ENCODE measurements around the gene NDST1.

Gene NDST1

DNA sequence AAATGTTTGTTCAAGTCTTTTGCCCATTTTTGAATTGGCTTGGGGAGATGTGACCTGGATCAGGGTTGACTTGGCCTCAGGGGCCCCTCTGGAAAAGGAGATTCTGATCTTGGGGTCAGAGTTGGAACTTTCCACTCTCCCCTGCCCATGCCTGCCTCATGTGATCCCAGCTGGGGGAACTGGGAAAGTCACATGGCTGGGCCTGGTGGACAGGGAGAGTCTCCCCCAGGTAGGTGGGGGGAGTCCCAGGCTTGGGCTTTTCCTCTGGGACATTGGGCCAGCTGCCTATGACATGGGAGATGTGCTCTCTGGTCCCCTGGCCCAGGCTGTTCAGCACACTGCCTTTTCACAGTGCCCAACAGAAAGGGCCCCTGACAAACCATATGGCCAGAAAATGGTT, 60.7 kb downstream of the NDST1 start:
- H3K27ac ChIP-seq (ENCODE audit: low read length), result no peak overlapping the region
- H3K9ac ChIP-seq (ENCODE audit: low read length), result no peak overlapping the region
- no peaks in the 10 kb centered on the region for H3K9me3 ChIP-seq (ENCODE audit: control insufficient read depth, low read depth, low read length)
- no peak overlapping the region for H3K4me3 ChIP-seq (ENCODE audit: low read length)
- no peaks in the 10 kb centered on the region for H3K27me3 ChIP-seq (ENCODE audit: control insufficient read depth, insufficient read depth, low read length)
- no peaks in the 10 kb centered on the region for H3K4me1 ChIP-seq (ENCODE audit: control insufficient read depth, low read depth, low read length)
- no peaks in the 10 kb centered on the region for H3K36me3 ChIP-seq (ENCODE audit: control insufficient read depth, low read depth, low read length)

DNA sequence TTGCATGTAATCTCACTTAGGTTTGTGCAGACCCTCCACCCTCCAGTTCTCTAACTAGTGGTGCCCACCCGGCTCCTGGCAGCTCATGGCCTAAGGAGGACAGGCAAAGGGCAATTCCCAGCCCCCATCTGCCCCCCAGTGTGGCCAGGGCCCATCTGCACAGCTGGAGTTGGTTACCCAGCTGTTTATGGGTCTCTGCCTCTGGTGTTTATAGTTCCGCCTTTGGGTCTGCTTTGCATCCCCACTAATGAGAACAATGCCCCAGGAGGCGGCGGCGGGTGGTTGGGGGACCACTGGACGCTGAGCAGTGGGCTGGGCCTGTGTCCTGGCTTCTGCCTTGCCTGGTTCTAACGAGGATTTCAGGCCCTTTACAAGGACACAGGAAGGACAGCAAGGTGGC, 62.4 kb downstream of the NDST1 start:
- H3K9me3 ChIP-seq (ENCODE audit: control insufficient read depth, low read depth, low read length), result no peaks in the 10 kb centered on the region
- H3K4me1 ChIP-seq (ENCODE audit: control insufficient read depth, low read depth, low read length), result no peaks in the 10 kb centered on the region
- H3K27me3 ChIP-seq (ENCODE audit: control insufficient read depth, insufficient read depth, low read length), result no peaks in the 10 kb centered on the region
- no peak overlapping the region for H3K27ac ChIP-seq (ENCODE audit: low read length)
- H3K4me3 ChIP-seq (ENCODE audit: low read length), result no peak overlapping the region
- H3K9ac ChIP-seq (ENCODE audit: low read length), result no peak overlapping the region
- no peaks in the 10 kb centered on the region for H3K36me3 ChIP-seq (ENCODE audit: control insufficient read depth, low read depth, low read length)

DNA sequence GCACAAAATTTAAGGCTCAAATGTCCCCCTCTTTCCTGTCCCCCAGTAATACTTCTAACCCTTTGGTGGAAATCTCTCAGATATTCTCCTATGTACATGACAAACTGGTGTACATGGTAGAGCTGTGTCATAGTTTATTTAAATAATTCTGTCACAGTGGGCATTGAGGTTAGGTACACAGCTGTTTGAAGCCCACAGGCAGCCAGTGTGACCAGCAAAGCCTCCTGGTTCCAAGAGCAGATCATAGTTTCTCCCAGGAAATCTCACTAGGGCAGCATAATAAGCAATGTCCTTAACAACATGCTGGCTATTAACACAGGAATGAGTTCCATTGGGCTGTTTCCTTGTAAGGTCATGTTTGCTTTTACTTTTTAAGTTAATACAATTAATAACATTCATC, 63.9 kb downstream of the NDST1 start:
- Histone ChIP-seq H3K4me3 (ENCODE audit: low read length) (no peak overlapping the region), H3K27ac (ENCODE audit: low read length) (no peak overlapping the region), H3K36me3 (ENCODE audit: control insufficient read depth, low read depth, low read length) (no peaks in the 10 kb centered on the region), H3K9ac (ENCODE audit: low read length) (no peak overlapping the region), H3K27me3 (ENCODE audit: control insufficient read depth, insufficient read depth, low read length) (no peaks in the 10 kb centered on the region), H3K4me1 (ENCODE audit: control insufficient read depth, low read depth, low read length) (no peaks in the 10 kb centered on the region), H3K9me3 (ENCODE audit: control insufficient read depth, low read depth, low read length) (no peaks in the 10 kb centered on the region)

- Histone ChIP-seq H3K4me1 (ENCODE audit: control insufficient read depth, low read depth, low read length) (no peaks in the 10 kb centered on the region), H3K27me3 (ENCODE audit: control insufficient read depth, insufficient read depth, low read length) (no peaks in the 10 kb centered on the region), H3K4me3 (ENCODE audit: low read length) (no peak overlapping the region), H3K9me3 (ENCODE audit: control insufficient read depth, low read depth, low read length) (no peaks in the 10 kb centered on the region), H3K9ac (ENCODE audit: low read length) (no peak overlapping the region), H3K36me3 (ENCODE audit: control insufficient read depth, low read depth, low read length) (no peaks in the 10 kb centered on the region), H3K27ac (ENCODE audit: low read length) (no peak overlapping the region)
These were observed 65.3 kb downstream of the NDST1 start for GRCh38 chr5:150573216-150573615.

- no peaks in the 10 kb centered on the region for H3K4me1 ChIP-seq (ENCODE audit: control insufficient read depth, low read depth, low read length)
- H3K9ac ChIP-seq (ENCODE audit: low read length), result no peak overlapping the region
- H3K36me3 ChIP-seq (ENCODE audit: control insufficient read depth, low read depth, low read length), result no peaks in the 10 kb centered on the region
- no peaks in the 10 kb centered on the region for H3K27me3 ChIP-seq (ENCODE audit: control insufficient read depth, insufficient read depth, low read length)
- no peaks in the 10 kb centered on the region for H3K9me3 ChIP-seq (ENCODE audit: control insufficient read depth, low read depth, low read length)
- H3K27ac ChIP-seq (ENCODE audit: low read length), result no peak overlapping the region
- H3K4me3 ChIP-seq (ENCODE audit: low read length), result no peak overlapping the region
These were observed 66.2 kb downstream of the NDST1 start for GRCh38 chr5:150573867-150574817.

- Histone ChIP-seq H3K27me3 (ENCODE audit: control insufficient read depth, insufficient read depth, low read length) (no peaks in the 10 kb centered on the region), H3K9me3 (ENCODE audit: control insufficient read depth, low read depth, low read length) (no peaks in the 10 kb centered on the region), H3K27ac (ENCODE audit: low read length) (no peak overlapping the region), H3K4me1 (ENCODE audit: control insufficient read depth, low read depth, low read length) (no peaks in the 10 kb centered on the region), H3K4me3 (ENCODE audit: low read length) (no peak overlapping the region), H3K9ac (ENCODE audit: low read length) (no peak overlapping the region), H3K36me3 (ENCODE audit: control insufficient read depth, low read depth, low read length) (no peaks in the 10 kb centered on the region)
These were observed 67.1 kb downstream of the NDST1 start for GRCh38 chr5:150574818-150575547.

DNA sequence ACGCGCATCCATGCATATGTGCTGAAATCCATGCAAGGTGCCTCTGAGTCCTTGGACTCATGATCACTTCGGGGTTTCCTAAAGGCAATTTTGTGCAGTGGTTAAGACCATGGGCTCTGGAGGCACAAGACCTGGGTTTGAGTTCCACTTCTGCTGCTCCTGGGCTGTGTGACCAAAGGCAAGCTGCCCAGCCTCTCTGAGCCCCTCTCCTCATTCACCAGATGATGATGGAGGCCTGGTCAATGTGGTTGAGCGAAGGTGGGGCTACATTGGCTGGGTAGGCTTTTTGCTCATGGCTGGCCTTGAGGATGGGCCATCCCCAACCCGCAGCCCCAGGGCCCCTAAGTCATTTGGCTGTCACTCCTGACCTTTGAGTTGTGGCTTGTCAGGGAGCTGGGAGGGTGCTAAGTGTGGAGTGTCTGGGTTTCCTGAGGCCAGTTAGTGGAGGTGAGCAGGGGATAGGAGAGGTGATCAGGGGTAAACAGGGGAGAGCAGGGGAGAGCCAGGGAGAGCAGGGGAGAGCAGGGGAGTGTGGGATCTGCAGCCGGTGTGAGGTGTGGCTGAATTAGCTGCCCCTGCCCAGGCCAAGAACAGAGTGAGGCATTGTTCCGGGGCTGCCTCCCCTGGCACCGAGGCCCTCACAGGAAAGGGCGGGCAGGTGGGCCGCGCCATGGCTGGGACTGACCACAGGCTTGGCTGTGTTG, 68.0 kb downstream of the NDST1 start:
- Histone ChIP-seq H3K27me3 (ENCODE audit: control insufficient read depth, insufficient read depth, low read length) (no peaks in the 10 kb centered on the region), H3K27ac (ENCODE audit: low read length) (no peak overlapping the region), H3K4me3 (ENCODE audit: low read length) (no peak overlapping the region), H3K4me1 (ENCODE audit: control insufficient read depth, low read depth, low read length) (no peaks in the 10 kb centered on the region), H3K9me3 (ENCODE audit: control insufficient read depth, low read depth, low read length) (no peaks in the 10 kb centered on the region), H3K9ac (ENCODE audit: low read length) (no peak overlapping the region), H3K36me3 (ENCODE audit: control insufficient read depth, low read depth, low read length) (no peaks in the 10 kb centered on the region)

DNA sequence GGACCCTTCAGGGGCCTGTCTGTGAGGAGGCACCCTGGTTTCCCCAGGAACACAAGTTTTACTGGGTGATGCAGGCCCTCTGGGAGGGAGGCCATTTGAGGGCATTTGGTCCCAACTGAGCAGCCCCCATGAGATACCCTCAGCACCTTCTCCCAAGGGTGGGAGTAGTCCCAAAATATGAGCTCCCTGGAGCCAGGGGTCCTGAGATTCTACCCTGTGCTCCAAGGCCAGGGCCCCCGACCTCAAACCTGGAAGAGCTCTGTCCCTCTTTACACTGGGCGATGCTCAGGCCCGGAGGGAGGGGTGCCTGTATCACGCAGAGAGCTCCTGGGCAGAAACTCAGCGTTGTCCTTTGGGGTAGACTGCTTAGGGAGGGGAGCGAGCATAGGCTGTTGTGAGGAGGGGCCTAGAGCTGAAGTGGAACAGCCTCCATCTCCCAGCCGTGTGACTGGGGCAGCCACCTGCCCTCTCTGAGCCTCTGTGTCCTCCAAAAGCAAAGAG, 68.6 kb downstream of the NDST1 start:
- Histone ChIP-seq H3K36me3 (ENCODE audit: control insufficient read depth, low read depth, low read length) (no peaks in the 10 kb centered on the region), H3K4me3 (ENCODE audit: low read length) (no peak overlapping the region), H3K9ac (ENCODE audit: low read length) (no peak overlapping the region), H3K27me3 (ENCODE audit: control insufficient read depth, insufficient read depth, low read length) (no peaks in the 10 kb centered on the region), H3K27ac (ENCODE audit: low read length) (no peak overlapping the region), H3K9me3 (ENCODE audit: control insufficient read depth, low read depth, low read length) (no peaks in the 10 kb centered on the region), H3K4me1 (ENCODE audit: control insufficient read depth, low read depth, low read length) (no peaks in the 10 kb centered on the region)

- no peak overlapping the region for H3K27ac ChIP-seq (ENCODE audit: low read length)
- H3K9me3 ChIP-seq (ENCODE audit: control insufficient read depth, low read depth, low read length), result no peaks in the 10 kb centered on the region
- H3K9ac ChIP-seq (ENCODE audit: low read length), result no peak overlapping the region
- no peaks in the 10 kb centered on the region for H3K27me3 ChIP-seq (ENCODE audit: control insufficient read depth, insufficient read depth, low read length)
- H3K4me3 ChIP-seq (ENCODE audit: low read length), result no peak overlapping the region
- no peaks in the 10 kb centered on the region for H3K36me3 ChIP-seq (ENCODE audit: control insufficient read depth, low read depth, low read length)
- no peaks in the 10 kb centered on the region for H3K4me1 ChIP-seq (ENCODE audit: control insufficient read depth, low read depth, low read length)
These were observed 69.6 kb downstream of the NDST1 start for GRCh38 chr5:150577378-150578139.

DNA sequence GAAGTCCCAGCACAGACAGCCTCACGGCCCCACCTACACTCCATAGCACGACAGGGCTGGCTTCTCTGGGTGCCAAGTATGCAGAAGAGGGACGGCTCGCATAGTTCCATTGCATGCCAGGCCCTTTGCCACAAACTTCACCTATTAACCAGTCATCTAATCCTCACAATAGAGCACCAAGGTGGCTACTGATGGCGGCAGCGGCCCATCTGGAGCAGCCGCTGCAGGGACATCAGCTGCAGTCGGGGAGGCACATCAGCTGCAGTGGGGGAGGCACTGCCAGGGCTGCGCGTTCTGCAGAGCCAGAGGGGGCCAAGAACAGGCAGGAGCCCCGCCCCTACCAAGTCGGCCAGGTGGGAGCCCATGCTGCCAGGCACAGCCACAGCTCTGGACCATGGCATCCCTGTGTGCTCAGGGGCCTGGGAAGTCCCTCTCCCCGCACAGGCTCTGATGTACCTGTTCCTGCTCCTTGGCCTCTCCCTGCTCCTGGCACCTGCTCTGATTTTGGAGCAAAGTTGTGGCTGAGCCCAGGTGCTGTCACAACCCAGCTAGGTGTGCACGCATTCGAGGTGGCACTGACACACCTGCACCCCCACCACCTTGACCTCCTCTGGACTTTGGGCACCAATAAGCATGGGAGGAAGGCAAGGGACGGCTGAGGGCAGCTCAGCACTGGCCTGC, 71.0 kb downstream of the NDST1 start:
- Histone ChIP-seq H3K36me3 (ENCODE audit: control insufficient read depth, low read depth, low read length) (no peaks in the 10 kb centered on the region), H3K4me3 (ENCODE audit: low read length) (no peak overlapping the region), H3K4me1 (ENCODE audit: control insufficient read depth, low read depth, low read length) (no peaks in the 10 kb centered on the region), H3K27me3 (ENCODE audit: control insufficient read depth, insufficient read depth, low read length) (no peaks in the 10 kb centered on the region), H3K27ac (ENCODE audit: low read length) (no peak overlapping the region), H3K9me3 (ENCODE audit: control insufficient read depth, low read depth, low read length) (no peaks in the 10 kb centered on the region), H3K9ac (ENCODE audit: low read length) (no peak overlapping the region)
